Measurements from ENCODE around the gene PRPF31.

Gene PRPF31, protein sequence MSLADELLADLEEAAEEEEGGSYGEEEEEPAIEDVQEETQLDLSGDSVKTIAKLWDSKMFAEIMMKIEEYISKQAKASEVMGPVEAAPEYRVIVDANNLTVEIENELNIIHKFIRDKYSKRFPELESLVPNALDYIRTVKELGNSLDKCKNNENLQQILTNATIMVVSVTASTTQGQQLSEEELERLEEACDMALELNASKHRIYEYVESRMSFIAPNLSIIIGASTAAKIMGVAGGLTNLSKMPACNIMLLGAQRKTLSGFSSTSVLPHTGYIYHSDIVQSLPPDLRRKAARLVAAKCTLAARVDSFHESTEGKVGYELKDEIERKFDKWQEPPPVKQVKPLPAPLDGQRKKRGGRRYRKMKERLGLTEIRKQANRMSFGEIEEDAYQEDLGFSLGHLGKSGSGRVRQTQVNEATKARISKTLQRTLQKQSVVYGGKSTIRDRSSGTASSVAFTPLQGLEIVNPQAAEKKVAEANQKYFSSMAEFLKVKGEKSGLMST

DNA sequence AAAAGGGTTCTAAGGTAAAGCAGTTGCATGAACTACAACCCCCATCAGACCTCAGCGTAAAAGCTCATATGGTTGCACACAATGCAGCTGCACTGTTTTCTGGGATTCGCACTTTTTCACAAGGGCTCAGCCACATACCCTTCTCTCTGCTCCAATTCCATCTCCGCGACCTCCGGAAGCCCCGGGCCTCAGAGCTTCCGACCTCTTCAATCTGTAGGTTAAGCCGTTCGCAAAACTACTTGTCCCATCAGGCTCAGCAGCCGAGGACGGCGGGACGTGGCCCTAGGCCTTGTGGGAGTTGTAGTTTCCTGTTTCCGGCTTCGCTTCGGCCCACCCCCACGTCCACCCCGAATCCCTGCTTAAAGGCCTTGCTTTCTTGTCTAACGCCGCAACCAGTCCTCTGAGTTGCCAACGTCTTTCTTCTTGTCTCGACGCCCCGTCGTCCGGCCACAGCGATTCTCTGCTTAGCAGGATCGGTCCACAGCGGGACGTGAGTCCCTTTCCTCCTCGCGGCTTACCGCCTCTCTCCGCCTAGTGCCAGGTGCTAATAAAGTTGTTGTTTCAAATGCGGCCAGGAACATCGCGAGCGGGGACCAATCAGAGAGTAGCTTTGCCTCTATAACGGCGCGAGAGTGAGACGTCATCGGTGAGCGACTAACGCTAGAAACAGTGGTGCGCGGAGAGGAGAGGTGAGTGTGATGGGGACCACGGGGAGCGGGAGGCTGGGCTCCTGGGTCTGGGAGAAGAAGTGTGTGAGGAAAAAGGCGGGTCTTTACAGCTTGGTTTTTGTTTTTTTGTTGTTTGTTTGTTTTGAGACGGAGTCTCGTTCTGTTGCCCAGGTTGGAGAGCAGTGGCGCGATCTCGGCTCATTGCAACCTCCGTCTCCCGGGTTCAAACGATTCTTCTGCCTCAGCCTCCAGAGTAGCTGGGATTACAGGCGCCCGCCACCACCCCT lies at the start of gene PRPF31, which contains the start of gene TFPT:
PRPF31 (plus strand) TSS at position 646 of the 955 bp plus-strand sequence. CDS start 2,525 bp downstream, outside the sequence.
TFPT (minus strand) TSS at position 549 of the 955 bp plus-strand sequence; CDS start at position 161, 388 bp downstream.
- Histone ChIP-seq H3K36me3 (peaks cover 27 to 36% (median 34%) of the 10 kb centered on the region in 3 donors), H3K4me3 (peak within 1 kb of the TSS; percentile 80 to 82), H3K9me3 (no peaks in the 10 kb centered on the region), H3K4me1 (peaks cover 0 to 28% (median 25%) of the 10 kb centered on the region in 4 donors), H3K27ac (peak within 1 kb of the TSS; percentile 88 to 91), H3K27me3 (no peaks in the 10 kb centered on the region)
- intact Hi-C loops (cut with DNase I; ENCODE audit: low total_unique reads) = no loop called here
- DNase-seq = peak; percentile 98
- TF ChIP-seq, protein P1, sequence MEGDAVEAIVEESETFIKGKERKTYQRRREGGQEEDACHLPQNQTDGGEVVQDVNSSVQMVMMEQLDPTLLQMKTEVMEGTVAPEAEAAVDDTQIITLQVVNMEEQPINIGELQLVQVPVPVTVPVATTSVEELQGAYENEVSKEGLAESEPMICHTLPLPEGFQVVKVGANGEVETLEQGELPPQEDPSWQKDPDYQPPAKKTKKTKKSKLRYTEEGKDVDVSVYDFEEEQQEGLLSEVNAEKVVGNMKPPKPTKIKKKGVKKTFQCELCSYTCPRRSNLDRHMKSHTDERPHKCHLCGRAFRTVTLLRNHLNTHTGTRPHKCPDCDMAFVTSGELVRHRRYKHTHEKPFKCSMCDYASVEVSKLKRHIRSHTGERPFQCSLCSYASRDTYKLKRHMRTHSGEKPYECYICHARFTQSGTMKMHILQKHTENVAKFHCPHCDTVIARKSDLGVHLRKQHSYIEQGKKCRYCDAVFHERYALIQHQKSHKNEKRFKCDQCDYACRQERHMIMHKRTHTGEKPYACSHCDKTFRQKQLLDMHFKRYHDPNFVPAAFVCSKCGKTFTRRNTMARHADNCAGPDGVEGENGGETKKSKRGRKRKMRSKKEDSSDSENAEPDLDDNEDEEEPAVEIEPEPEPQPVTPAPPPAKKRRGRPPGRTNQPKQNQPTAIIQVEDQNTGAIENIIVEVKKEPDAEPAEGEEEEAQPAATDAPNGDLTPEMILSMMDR (IDR thresholded peaks at IDR 0.05) = no peak

DNA sequence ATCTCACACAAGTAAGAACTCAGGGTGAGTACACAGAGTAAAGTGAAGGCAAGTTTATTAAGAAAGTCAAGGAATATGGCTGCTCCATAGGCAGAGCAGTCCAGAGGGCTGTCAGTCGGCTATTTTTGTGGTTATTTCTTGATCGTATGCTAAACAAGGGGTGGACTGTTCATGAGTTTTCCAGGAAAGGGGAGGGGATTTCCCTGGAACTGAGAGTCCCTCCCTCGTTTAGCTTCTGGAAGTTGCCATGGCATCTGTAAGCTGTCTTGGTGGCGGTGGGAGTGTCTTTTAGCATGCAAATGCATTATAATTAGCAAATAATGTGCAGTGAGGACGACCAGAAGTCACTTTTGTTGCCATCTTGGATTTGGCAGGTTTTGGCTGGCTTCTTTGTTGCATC lies 46.1 kb upstream of the PRPF31 start:
- Histone ChIP-seq H3K4me1 (no peaks in the 10 kb centered on the region), H3K4me3 (no peak overlapping the region), H3K36me3 (no peaks in the 10 kb centered on the region), H3K27ac (no peak overlapping the region), H3K9me3 (peaks cover 0 to 13% (median 12%) of the 10 kb centered on the region in 3 donors), H3K27me3 (no peaks in the 10 kb centered on the region)
- TF ChIP-seq, protein P1 (IDR thresholded peaks at IDR 0.05) = no peak
- no peak for DNase-seq
- intact Hi-C loops (cut with DNase I; ENCODE audit: low total_unique reads) = no loop called here

DNA sequence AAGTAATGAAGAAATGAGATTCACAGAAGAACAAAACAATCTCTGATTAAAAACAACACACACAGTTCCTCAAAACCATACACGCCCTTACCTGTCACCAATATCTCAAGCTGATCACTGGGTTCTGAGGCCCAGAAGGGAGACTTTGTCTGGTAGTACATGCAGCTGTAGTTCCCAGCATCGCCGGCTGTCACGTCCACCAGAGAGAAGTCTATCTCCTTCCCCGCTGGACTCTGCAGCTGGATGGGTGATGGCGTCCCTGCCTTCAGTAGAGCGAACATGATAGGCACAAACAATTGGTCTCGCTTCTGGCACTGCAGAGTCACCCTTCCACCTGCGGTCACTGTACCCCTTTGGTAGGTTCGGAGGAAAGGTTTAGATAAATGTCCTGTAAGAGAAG lies 41.7 kb upstream of the PRPF31 start:
- Histone ChIP-seq H3K9me3 (peaks cover 0 to 13% (median 12%) of the 10 kb centered on the region in 3 donors), H3K27ac (no peak overlapping the region), H3K4me1 (no peaks in the 10 kb centered on the region), H3K36me3 (no peaks in the 10 kb centered on the region), H3K4me3 (no peak overlapping the region), H3K27me3 (no peaks in the 10 kb centered on the region)
- TF ChIP-seq, protein P1 (IDR thresholded peaks at IDR 0.05) = no peak
- intact Hi-C loops (cut with DNase I; ENCODE audit: low total_unique reads) = no loop called here
- DNase-seq = peak in 1 of 2 donors; percentile 25

DNA sequence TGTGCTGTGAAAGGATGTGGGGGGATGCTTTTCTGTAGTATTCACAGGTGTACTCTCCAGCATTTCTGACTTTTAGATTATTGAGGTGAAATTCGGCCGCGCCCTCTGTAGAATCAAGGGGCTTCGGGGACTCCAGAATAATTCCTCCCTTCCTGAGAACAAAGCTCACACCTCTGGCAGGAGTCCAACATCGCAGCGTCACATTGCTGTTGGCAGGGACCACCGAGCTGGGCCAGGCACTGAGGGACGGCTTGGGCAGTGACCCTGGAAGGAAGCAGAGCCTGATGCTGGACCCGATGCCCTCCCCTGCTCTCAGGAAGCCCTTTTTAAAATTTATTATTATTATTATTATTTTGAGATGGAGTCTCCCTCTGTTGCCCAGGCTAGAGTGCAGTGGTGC lies 40.7 kb upstream of the PRPF31 start:
- Histone ChIP-seq H3K4me3 (no peak overlapping the region), H3K27ac (no peak overlapping the region), H3K27me3 (no peaks in the 10 kb centered on the region), H3K36me3 (no peaks in the 10 kb centered on the region), H3K9me3 (peaks cover 0 to 5% (median 3%) of the 10 kb centered on the region in 3 donors), H3K4me1 (no peaks in the 10 kb centered on the region)
- TF ChIP-seq, protein P1 (IDR thresholded peaks at IDR 0.05) = no peak
- DNase-seq = peak in 1 of 2 donors; percentile 23
- intact Hi-C loops (cut with DNase I; ENCODE audit: low total_unique reads) = no loop called here

DNA sequence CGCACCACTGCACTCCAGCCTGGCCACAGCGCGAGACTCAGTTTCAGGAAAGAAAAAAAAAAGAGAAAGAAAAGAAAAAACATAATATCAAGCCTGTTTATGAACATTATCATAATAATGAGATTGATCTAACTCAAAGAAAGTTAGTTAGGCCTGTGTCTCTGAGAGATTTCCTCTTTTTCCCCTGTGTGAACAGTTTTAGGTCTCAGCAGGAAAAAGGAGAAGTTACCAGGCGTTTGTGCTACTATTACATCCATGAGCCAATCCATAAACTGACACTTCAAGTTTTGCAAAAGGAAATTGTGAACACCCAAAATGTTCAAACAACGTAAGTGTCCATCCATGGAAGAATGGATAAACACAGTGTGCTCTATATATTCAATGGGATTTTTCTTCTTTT lies 38.2 kb upstream of the PRPF31 start:
- no peak overlapping the region for H3K4me3 ChIP-seq
- no peaks in the 10 kb centered on the region for H3K4me1 ChIP-seq
- H3K27me3 ChIP-seq = no peaks in the 10 kb centered on the region
- no peaks in the 10 kb centered on the region for H3K36me3 ChIP-seq
- intact Hi-C loops (cut with DNase I; ENCODE audit: low total_unique reads) = no loop called here
- TF ChIP-seq, protein P1 (IDR thresholded peaks at IDR 0.05) = no peak
- no peak for DNase-seq
- peaks cover 4 to 15% (median 14%) of the 10 kb centered on the region in 3 donors for H3K9me3 ChIP-seq
- H3K27ac ChIP-seq = no peak overlapping the region
